DOHH2 (cell line): ENCODE measurements around the gene PDE4A.

Experiments used
- EZH2phosphoT487 ChIP-seq: fragments of 200-600 bp; sonication (generic); IDR thresholded peaks from 2 replicates; pipeline ENCODE4 v1.6.1; 2017; ENCODE audit warnings: borderline replicate concordance, mild to moderate bottlenecking, antibody characterized with exemption, low read length, moderate library complexity, mixed read lengths
- TF ChIP-seq, protein P1 (sequence below): fragments of 200-600 bp; sonication (generic); IDR thresholded peaks from one replicate; pipeline ENCODE4 v1.5.1; 2014; ENCODE audit warnings: antibody characterized with exemption, mild to moderate bottlenecking, low read depth, low read length; ENCODE audit not compliant: poor library complexity, severe bottlenecking

DNA sequence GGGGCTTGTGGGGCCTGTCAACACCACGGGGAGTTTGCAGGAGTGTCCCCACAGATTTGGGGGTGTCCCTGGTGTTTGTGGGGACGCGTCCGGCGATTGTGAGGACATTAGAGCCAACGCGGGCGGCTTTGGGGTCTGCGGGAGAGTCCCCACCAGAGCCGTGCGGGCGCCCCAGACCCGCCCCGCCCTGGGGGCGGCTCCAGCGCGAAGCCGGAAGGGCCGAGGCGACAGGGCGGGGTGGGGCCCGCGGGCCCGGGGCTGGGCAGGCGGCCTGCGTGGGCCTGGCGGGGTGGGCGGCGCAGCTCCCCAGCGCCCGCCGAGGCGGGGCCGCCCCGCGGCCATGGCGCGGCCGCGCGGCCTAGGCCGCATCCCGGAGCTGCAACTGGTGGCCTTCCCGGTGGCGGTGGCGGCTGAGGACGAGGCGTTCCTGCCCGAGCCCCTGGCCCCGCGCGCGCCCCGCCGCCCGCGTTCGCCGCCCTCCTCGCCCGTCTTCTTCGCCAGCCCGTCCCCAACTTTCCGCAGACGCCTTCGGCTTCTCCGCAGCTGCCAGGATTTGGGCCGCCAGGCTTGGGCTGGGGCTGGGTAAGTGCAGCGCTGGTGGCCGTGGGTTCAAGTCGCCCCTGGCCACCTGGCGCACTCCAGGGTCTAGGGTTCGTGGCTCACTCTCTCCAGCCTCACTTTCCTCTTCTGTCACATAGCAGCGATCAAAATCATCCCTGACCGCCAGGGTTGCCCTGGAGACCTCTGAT lies 10.3 kb downstream of the PDE4A start:
- TF ChIP-seq, protein P1, sequence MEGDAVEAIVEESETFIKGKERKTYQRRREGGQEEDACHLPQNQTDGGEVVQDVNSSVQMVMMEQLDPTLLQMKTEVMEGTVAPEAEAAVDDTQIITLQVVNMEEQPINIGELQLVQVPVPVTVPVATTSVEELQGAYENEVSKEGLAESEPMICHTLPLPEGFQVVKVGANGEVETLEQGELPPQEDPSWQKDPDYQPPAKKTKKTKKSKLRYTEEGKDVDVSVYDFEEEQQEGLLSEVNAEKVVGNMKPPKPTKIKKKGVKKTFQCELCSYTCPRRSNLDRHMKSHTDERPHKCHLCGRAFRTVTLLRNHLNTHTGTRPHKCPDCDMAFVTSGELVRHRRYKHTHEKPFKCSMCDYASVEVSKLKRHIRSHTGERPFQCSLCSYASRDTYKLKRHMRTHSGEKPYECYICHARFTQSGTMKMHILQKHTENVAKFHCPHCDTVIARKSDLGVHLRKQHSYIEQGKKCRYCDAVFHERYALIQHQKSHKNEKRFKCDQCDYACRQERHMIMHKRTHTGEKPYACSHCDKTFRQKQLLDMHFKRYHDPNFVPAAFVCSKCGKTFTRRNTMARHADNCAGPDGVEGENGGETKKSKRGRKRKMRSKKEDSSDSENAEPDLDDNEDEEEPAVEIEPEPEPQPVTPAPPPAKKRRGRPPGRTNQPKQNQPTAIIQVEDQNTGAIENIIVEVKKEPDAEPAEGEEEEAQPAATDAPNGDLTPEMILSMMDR = no peak
- no peak for TF ChIP-seq EZH2phosphoT487
